HEK293 (cell line): ENCODE measurements around the gene MPC1L.

ENCODE experiments used
- GLIS2 ChIP-seq: fragments of 450-650 bp; formaldehyde crosslinking; IDR thresholded peaks from 2 replicates; pipeline ENCODE4 v1.5.1; 2016; ENCODE audit warnings: missing biosample characterization, missing genetic modification characterization
- KLF16 ChIP-seq: fragments of 450-650 bp; formaldehyde crosslinking; IDR thresholded peaks from 2 replicates; pipeline ENCODE4 v1.5.1; 2017; ENCODE audit warnings: missing biosample characterization, missing genetic modification characterization
- PRDM1 ChIP-seq: fragments of 450-650 bp; formaldehyde crosslinking; IDR thresholded peaks from 2 replicates; pipeline ENCODE4; 2016; ENCODE audit warnings: missing biosample characterization, missing genetic modification characterization
- SP2 ChIP-seq: fragments of 450-650 bp; formaldehyde crosslinking; IDR thresholded peaks from 2 replicates; pipeline ENCODE4 v1.5.1; 2016; ENCODE audit warnings: missing biosample characterization, missing genetic modification characterization
- SP3 ChIP-seq: fragments of 450-650 bp; formaldehyde crosslinking; IDR thresholded peaks from 2 replicates; pipeline ENCODE4 v1.5.1; 2016; ENCODE audit warnings: missing biosample characterization, missing genetic modification characterization
- SP7 ChIP-seq: fragments of 450-650 bp; formaldehyde crosslinking; IDR thresholded peaks from 2 replicates; pipeline ENCODE4 v1.5.1; 2016; ENCODE audit warnings: missing biosample characterization, missing genetic modification characterization
- ZBTB17 ChIP-seq: fragments of 450-650 bp; formaldehyde crosslinking; IDR thresholded peaks from 2 replicates; pipeline ENCODE4 v1.5.1; 2016; ENCODE audit warnings: missing biosample characterization, missing genetic modification characterization
- ZBTB20 ChIP-seq: fragments of 450-650 bp; formaldehyde crosslinking; IDR thresholded peaks from 2 replicates; pipeline ENCODE4 v1.5.1; 2016; ENCODE audit warnings: missing biosample characterization, missing genetic modification characterization
- ZBTB8A ChIP-seq: fragments of 450-650 bp; formaldehyde crosslinking; IDR thresholded peaks from 2 replicates; pipeline ENCODE4 v1.5.1; 2016; ENCODE audit warnings: missing biosample characterization, missing genetic modification characterization
- ZNF114 ChIP-seq: fragments of 450-650 bp; formaldehyde crosslinking; IDR thresholded peaks from 2 replicates; pipeline ENCODE4 v1.5.0; 2017; ENCODE audit warnings: missing biosample characterization, missing genetic modification characterization
- ZNF19 ChIP-seq: fragments of 450-650 bp; formaldehyde crosslinking; IDR thresholded peaks from 2 replicates; pipeline ENCODE4; 2016; ENCODE audit warnings: missing biosample characterization, missing genetic modification characterization, low read depth
- ZNF202 ChIP-seq: fragments of 450-650 bp; formaldehyde crosslinking; IDR thresholded peaks from 2 replicates; pipeline ENCODE4 v1.5.1; 2016; ENCODE audit warnings: missing biosample characterization, missing genetic modification characterization, borderline replicate concordance
- ZNF266 ChIP-seq: fragments of 450-650 bp; formaldehyde crosslinking; IDR thresholded peaks from 2 replicates; pipeline ENCODE4 v1.5.1; 2016; ENCODE audit warnings: missing biosample characterization, missing genetic modification characterization, low read depth
- ZNF335 ChIP-seq: fragments of 450-650 bp; formaldehyde crosslinking; conservative IDR thresholded peaks from 2 replicates; pipeline ENCODE4 v1.5.1; 2016; ENCODE audit warnings: missing biosample characterization, missing genetic modification characterization
- ZNF391 ChIP-seq: fragments of 450-650 bp; formaldehyde crosslinking; IDR thresholded peaks from 2 replicates; pipeline ENCODE4 v1.5.1; 2016; ENCODE audit warnings: low read depth, missing biosample characterization, missing genetic modification characterization, borderline replicate concordance
- ZNF530 ChIP-seq: fragments of 450-650 bp; formaldehyde crosslinking; IDR thresholded peaks from 2 replicates; pipeline ENCODE4 v1.5.1; 2016; ENCODE audit warnings: low read depth, missing biosample characterization, missing genetic modification characterization
- ZNF544 ChIP-seq: fragments of 450-650 bp; formaldehyde crosslinking; IDR thresholded peaks from 2 replicates; pipeline ENCODE4 v1.5.0; 2017; ENCODE audit warnings: missing biosample characterization, missing genetic modification characterization
- ZNF585B ChIP-seq: fragments of 450-650 bp; formaldehyde crosslinking; IDR thresholded peaks from 2 replicates; pipeline ENCODE4 v1.5.1; 2016; ENCODE audit warnings: missing biosample characterization, missing genetic modification characterization
- ZNF664 ChIP-seq: fragments of 450-650 bp; formaldehyde crosslinking; IDR thresholded peaks from 2 replicates; pipeline ENCODE4 v1.5.1; 2016; ENCODE audit warnings: missing biosample characterization, missing genetic modification characterization
- ZNF843 ChIP-seq: fragments of 450-650 bp; formaldehyde crosslinking; IDR thresholded peaks from 2 replicates; pipeline ENCODE4 v1.5.1; 2016; ENCODE audit warnings: missing biosample characterization, missing genetic modification characterization
- TF ChIP-seq, protein P1 (sequence below): fragments of 450-650 bp; formaldehyde crosslinking; IDR thresholded peaks from 2 replicates; pipeline ENCODE4 v1.5.1; 2017; ENCODE audit warnings: missing biosample characterization, missing genetic modification characterization
- TF ChIP-seq, protein P2 (sequence below): fragments of 450-650 bp; formaldehyde crosslinking; IDR thresholded peaks from 2 replicates; pipeline ENCODE4 v1.5.1; 2016; ENCODE audit warnings: missing biosample characterization, missing genetic modification characterization
- TF ChIP-seq, protein P3 (sequence below): fragments of 450-650 bp; formaldehyde crosslinking; IDR thresholded peaks from 2 replicates; pipeline ENCODE4 v1.5.1; 2016; ENCODE audit warnings: missing biosample characterization, missing genetic modification characterization, borderline replicate concordance
- TF ChIP-seq, protein P4 (sequence below): IDR thresholded peaks from 2 replicates; pipeline ENCODE4 v1.6.1; 2011; ENCODE audit warnings: mild to moderate bottlenecking, low read depth, low read length, borderline replicate concordance
- TF ChIP-seq, protein P5 (sequence below): fragments of 450-650 bp; formaldehyde crosslinking; IDR thresholded peaks from 2 replicates; pipeline ENCODE4 v1.5.1; 2016; ENCODE audit warnings: missing biosample characterization, missing genetic modification characterization
- TF ChIP-seq, protein P6 (sequence below): fragments of 450-650 bp; formaldehyde crosslinking; IDR thresholded peaks from 2 replicates; pipeline ENCODE4 v1.5.1; 2016; ENCODE audit warnings: missing biosample characterization, missing genetic modification characterization
- TF ChIP-seq, protein P7 (sequence below): fragments of 450-650 bp; formaldehyde crosslinking; optimal IDR thresholded peaks from 2 replicates; pipeline ENCODE3; 2016; ENCODE audit warnings: missing biosample characterization, mild to moderate bottlenecking, missing genetic modification characterization

Gene MPC1L

DNA sequence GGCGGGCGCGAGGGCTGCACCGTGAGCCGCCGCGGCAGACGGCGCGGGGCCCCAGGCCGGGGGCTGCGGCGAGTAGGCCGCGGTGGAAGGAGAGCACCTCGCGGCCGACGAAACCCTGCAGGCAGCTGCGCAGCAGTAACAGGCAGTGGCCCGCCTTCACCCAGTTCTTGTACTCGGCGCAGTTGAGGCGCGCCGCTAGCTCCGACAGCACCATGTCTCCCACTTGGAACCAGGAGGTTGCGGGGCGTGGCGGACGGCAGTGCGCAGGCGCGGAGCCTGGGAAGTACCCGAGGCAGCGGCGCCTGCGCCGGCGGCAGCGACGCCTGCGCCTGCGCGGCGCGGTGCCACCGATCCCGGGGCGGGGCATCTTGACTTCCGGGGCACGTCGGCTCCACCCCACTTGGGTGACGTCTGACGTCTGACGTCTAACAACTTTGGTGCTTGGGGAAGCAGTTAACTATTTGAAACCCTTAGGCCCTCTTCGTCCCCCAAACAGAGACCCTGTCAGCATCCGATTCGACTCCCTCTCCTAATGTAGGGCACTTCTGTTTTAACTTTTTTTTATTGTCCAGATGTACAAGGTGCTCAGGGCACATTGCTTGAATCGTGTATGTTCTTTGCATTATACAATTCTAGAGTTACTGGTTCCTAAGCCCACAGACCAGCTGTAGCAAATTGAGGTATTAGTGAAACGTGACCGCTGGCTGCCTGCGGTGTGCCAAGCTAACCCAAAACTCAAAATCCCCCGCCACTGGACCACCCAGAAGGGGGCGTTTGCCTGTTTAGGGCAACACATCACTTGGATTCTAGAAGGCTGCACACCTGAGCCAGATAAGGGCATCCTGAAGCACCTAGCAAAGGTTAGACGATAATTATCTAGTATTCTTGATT lies 24.3 kb downstream of the MPC1L start, which contains the start of gene CXorf38 (continued):
- TF ChIP-seq ZNF114 (tag by site-specific recombination) (no peak), ZNF530 (tag by site-specific recombination) (no peak), ZNF391 (no peak), SP7 (tag by site-specific recombination) (0 out of 2 replicates have a peak, but pooled peaks have one; percentile 14), KLF16 (tag by site-specific recombination) (no peak), ZNF664 (tag by site-specific recombination) (peak; percentile 77; the same call in 1 of the 2 replicates), PRDM1 (no peak), ZNF266 (tag by site-specific recombination) (no peak), ZNF585B (tag by site-specific recombination) (no peak), ZBTB20 (tag by site-specific recombination) (peak; percentile 8; the same call in 1 of the 2 replicates), ZBTB8A (tag by site-specific recombination) (peak; percentile 23; the same call in 1 of the 2 replicates), SP3 (tag by site-specific recombination) (peak; percentile 62), ZNF544 (tag by site-specific recombination) (no peak), ZNF19 (tag by site-specific recombination) (no peak), SP2 (tag by site-specific recombination) (peak; percentile 30), ZBTB17 (tag by site-specific recombination) (no peak), GLIS2 (no peak), ZNF202 (tag by site-specific recombination) (no peak), ZNF335 (tag by site-specific recombination) (peak; percentile 7; the same call in 1 of the 2 replicates), ZNF843 (tag by site-specific recombination) (no peak)
- TF ChIP-seq, protein P1, sequence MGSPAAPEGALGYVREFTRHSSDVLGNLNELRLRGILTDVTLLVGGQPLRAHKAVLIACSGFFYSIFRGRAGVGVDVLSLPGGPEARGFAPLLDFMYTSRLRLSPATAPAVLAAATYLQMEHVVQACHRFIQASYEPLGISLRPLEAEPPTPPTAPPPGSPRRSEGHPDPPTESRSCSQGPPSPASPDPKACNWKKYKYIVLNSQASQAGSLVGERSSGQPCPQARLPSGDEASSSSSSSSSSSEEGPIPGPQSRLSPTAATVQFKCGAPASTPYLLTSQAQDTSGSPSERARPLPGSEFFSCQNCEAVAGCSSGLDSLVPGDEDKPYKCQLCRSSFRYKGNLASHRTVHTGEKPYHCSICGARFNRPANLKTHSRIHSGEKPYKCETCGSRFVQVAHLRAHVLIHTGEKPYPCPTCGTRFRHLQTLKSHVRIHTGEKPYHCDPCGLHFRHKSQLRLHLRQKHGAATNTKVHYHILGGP (tag by site-specific recombination) = no peak
- TF ChIP-seq, protein P2, sequence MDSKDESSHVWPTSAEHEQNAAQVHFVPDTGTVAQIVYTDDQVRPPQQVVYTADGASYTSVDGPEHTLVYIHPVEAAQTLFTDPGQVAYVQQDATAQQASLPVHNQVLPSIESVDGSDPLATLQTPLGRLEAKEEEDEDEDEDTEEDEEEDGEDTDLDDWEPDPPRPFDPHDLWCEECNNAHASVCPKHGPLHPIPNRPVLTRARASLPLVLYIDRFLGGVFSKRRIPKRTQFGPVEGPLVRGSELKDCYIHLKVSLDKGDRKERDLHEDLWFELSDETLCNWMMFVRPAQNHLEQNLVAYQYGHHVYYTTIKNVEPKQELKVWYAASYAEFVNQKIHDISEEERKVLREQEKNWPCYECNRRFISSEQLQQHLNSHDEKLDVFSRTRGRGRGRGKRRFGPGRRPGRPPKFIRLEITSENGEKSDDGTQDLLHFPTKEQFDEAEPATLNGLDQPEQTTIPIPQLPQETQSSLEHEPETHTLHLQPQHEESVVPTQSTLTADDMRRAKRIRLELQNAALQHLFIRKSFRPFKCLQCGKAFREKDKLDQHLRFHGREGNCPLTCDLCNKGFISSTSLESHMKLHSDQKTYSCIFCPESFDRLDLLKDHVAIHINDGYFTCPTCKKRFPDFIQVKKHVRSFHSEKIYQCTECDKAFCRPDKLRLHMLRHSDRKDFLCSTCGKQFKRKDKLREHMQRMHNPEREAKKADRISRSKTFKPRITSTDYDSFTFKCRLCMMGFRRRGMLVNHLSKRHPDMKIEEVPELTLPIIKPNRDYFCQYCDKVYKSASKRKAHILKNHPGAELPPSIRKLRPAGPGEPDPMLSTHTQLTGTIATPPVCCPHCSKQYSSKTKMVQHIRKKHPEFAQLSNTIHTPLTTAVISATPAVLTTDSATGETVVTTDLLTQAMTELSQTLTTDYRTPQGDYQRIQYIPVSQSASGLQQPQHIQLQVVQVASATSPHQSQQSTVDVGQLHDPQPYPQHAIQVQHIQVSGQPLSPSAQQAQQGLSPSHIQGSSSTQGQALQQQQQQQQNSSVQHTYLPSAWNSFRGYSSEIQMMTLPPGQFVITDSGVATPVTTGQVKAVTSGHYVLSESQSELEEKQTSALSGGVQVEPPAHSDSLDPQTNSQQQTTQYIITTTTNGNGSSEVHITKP = no peak
- TF ChIP-seq, protein P3, sequence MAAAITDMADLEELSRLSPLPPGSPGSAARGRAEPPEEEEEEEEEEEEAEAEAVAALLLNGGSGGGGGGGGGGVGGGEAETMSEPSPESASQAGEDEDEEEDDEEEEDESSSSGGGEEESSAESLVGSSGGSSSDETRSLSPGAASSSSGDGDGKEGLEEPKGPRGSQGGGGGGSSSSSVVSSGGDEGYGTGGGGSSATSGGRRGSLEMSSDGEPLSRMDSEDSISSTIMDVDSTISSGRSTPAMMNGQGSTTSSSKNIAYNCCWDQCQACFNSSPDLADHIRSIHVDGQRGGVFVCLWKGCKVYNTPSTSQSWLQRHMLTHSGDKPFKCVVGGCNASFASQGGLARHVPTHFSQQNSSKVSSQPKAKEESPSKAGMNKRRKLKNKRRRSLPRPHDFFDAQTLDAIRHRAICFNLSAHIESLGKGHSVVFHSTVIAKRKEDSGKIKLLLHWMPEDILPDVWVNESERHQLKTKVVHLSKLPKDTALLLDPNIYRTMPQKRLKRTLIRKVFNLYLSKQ (tag by site-specific recombination) = no peak
- TF ChIP-seq, protein P4, sequence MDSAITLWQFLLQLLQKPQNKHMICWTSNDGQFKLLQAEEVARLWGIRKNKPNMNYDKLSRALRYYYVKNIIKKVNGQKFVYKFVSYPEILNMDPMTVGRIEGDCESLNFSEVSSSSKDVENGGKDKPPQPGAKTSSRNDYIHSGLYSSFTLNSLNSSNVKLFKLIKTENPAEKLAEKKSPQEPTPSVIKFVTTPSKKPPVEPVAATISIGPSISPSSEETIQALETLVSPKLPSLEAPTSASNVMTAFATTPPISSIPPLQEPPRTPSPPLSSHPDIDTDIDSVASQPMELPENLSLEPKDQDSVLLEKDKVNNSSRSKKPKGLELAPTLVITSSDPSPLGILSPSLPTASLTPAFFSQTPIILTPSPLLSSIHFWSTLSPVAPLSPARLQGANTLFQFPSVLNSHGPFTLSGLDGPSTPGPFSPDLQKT = peak; percentile 83; the same call in 1 of the 2 replicates
- TF ChIP-seq, protein P5, sequence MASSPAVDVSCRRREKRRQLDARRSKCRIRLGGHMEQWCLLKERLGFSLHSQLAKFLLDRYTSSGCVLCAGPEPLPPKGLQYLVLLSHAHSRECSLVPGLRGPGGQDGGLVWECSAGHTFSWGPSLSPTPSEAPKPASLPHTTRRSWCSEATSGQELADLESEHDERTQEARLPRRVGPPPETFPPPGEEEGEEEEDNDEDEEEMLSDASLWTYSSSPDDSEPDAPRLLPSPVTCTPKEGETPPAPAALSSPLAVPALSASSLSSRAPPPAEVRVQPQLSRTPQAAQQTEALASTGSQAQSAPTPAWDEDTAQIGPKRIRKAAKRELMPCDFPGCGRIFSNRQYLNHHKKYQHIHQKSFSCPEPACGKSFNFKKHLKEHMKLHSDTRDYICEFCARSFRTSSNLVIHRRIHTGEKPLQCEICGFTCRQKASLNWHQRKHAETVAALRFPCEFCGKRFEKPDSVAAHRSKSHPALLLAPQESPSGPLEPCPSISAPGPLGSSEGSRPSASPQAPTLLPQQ (tag by site-specific recombination) = peak; percentile 72
- TF ChIP-seq, protein P6, sequence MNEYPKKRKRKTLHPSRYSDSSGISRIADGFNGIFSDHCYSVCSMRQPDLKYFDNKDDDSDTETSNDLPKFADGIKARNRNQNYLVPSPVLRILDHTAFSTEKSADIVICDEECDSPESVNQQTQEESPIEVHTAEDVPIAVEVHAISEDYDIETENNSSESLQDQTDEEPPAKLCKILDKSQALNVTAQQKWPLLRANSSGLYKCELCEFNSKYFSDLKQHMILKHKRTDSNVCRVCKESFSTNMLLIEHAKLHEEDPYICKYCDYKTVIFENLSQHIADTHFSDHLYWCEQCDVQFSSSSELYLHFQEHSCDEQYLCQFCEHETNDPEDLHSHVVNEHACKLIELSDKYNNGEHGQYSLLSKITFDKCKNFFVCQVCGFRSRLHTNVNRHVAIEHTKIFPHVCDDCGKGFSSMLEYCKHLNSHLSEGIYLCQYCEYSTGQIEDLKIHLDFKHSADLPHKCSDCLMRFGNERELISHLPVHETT (tag by site-specific recombination) = no peak
- TF ChIP-seq, protein P7, sequence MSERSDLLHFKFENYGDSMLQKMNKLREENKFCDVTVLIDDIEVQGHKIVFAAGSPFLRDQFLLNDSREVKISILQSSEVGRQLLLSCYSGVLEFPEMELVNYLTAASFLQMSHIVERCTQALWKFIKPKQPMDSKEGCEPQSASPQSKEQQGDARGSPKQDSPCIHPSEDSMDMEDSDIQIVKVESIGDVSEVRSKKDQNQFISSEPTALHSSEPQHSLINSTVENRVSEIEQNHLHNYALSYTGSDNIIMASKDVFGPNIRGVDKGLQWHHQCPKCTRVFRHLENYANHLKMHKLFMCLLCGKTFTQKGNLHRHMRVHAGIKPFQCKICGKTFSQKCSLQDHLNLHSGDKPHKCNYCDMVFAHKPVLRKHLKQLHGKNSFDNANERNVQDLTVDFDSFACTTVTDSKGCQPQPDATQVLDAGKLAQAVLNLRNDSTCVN (tag by site-specific recombination) = peak; percentile 50
